ENCODE results near the gene CFAP299. TPM values are rescaled to one million over a fixed set of nuclear protein-coding genes. Genes with fewer than 3 reads are reported as not detected.

The CFAP299 gene
- total RNA-seq, 1 donor: 12.7 TPM

GRCh38 chr4:80365928-80366327 is 30.4 kb downstream of the CFAP299 start:
- TF ChIP-seq CTCF (IDR thresholded peaks at IDR 0.05; ENCODE audit: insufficient read depth, low read length): peak; percentile 81
- no peak overlapping the region for H3K4me3 ChIP-seq (ENCODE audit: low read depth, low read length)
- peak; percentile 85 for DNase-seq (ENCODE audit: low read depth)

GRCh38 chr4:80367737-80368136 is 32.2 kb downstream of the CFAP299 start:
- peak; percentile 58 for DNase-seq (ENCODE audit: low read depth)
- TF ChIP-seq CTCF (IDR thresholded peaks at IDR 0.05; ENCODE audit: insufficient read depth, low read length): no peak
- no peak overlapping the region for H3K4me3 ChIP-seq (ENCODE audit: low read depth, low read length)

- H3K4me3 ChIP-seq (ENCODE audit: low read depth, low read length): no peak overlapping the region
- no peak for TF ChIP-seq CTCF (IDR thresholded peaks at IDR 0.05; ENCODE audit: insufficient read depth, low read length)
- DNase-seq (ENCODE audit: low read depth): no peak
These were observed 35.1 kb downstream of the CFAP299 start for GRCh38 chr4:80370635-80371034.

- no peak for TF ChIP-seq CTCF (IDR thresholded peaks at IDR 0.05; ENCODE audit: insufficient read depth, low read length)
- no peak overlapping the region for H3K4me3 ChIP-seq (ENCODE audit: low read depth, low read length)
These were observed 35.5 kb downstream of the CFAP299 start for GRCh38 chr4:80371046-80371445.

GRCh38 chr4:80374180-80374579 is 38.6 kb downstream of the CFAP299 start:
- no peak overlapping the region for H3K4me3 ChIP-seq (ENCODE audit: low read depth, low read length)
- DNase-seq (ENCODE audit: low read depth): no peak
- no peak for TF ChIP-seq CTCF (IDR thresholded peaks at IDR 0.05; ENCODE audit: insufficient read depth, low read length)

More at GRCh38 chr4:80371046-80371445, 35.5 kb downstream of the CFAP299 start:
- DNase-seq (ENCODE audit: low read depth): no peak

GRCh38 chr4:80382090-80382832 is 46.7 kb downstream of the CFAP299 start:
- H3K4me3 ChIP-seq (ENCODE audit: low read depth, low read length): no peak overlapping the region
- DNase-seq (ENCODE audit: low read depth): no peak
- TF ChIP-seq CTCF (IDR thresholded peaks at IDR 0.05; ENCODE audit: insufficient read depth, low read length): no peak
